ENCODE measurements around the gene GLB1L2.

GLB1L2 gene

DNA sequence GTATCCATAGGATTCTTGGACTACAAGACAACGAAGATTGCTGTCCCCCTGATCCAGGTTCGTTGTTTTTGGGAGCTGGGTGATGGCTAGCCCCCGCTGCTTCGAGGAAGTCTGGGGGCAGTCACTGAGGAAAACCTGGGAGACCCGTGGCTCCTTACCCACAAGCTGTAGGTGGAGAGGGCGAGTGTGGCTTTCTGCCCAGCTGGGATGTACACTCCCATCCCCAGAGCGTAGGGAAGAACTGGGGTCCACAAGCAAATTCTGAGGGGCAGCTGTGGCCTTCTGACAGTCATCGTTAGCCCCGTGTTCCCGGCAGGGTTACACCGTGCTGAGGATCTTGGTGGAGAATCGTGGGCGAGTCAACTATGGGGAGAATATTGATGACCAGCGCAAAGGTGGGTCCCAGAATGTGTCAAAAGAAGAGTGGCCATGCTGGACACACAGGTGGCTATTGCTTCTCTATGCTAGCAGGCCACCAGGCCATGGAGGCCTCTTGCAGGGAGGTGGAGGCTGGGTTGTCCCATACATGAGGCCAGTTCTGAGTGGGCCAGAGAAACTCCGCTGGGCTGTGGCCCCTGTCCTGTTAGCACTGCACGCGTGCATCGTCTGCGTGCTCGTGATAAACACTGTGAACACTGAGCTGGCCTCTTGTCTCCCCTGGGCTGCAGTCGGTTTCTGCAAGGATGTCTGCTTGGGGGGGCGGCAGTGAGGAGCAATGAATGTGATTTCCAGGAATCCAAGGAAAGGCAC is 39.8 kb downstream of the GLB1L2 start:
- TF ChIP-seq FOXP2 (optimal IDR thresholded peaks at IDR 0.05; ENCODE audit: control extremely low read depth, extremely low read length, insufficient read depth) (no peak), EZH2 (IDR thresholded peaks at IDR 0.05) (no peak), POLR2AphosphoS5 (IDR thresholded peaks at IDR 0.05; ENCODE audit: borderline replicate concordance, low read depth, low read length) (no peak)
- Histone ChIP-seq H3K27ac (no peak overlapping the region), H3K36me3 (ENCODE audit: insufficient read depth, low read length) (peaks cover 3% of the 10 kb centered on the region; the same call in 1 of the 2 replicates), H3K4me3 (no peak overlapping the region), H3K9me3 (ENCODE audit: low read depth, low read length) (no peaks in the 10 kb centered on the region), H3K9ac (ENCODE audit: insufficient read length) (no peak overlapping the region)
- no peak for DNase-seq (ENCODE audit: low read depth, low spot score)

GRCh38 chr11:134372536-134372935 is 40.7 kb downstream of the GLB1L2 start:
- no peak overlapping the region for H3K9ac ChIP-seq (ENCODE audit: insufficient read length)
- H3K9me3 ChIP-seq (ENCODE audit: low read depth, low read length): no peaks in the 10 kb centered on the region
- TF ChIP-seq POLR2AphosphoS5 (IDR thresholded peaks at IDR 0.05; ENCODE audit: borderline replicate concordance, low read depth, low read length): no peak
- no peak for TF ChIP-seq EZH2 (IDR thresholded peaks at IDR 0.05)
- TF ChIP-seq FOXP2 (optimal IDR thresholded peaks at IDR 0.05; ENCODE audit: control extremely low read depth, extremely low read length, insufficient read depth): no peak
- H3K36me3 ChIP-seq (ENCODE audit: insufficient read depth, low read length): peaks cover 3% of the 10 kb centered on the region; the same call in 1 of the 2 replicates
- no peak for DNase-seq (ENCODE audit: low read depth, low spot score)
- no peak overlapping the region for H3K27ac ChIP-seq
- no peak overlapping the region for H3K4me3 ChIP-seq

GRCh38 chr11:134372961-134373360 is 41.2 kb downstream of the GLB1L2 start:
- H3K36me3 ChIP-seq (ENCODE audit: insufficient read depth, low read length): peaks cover 3% of the 10 kb centered on the region; the same call in 1 of the 2 replicates
- no peaks in the 10 kb centered on the region for H3K9me3 ChIP-seq (ENCODE audit: low read depth, low read length)
- no peak overlapping the region for H3K27ac ChIP-seq
- no peak overlapping the region for H3K9ac ChIP-seq (ENCODE audit: insufficient read length)
- DNase-seq (ENCODE audit: low read depth, low spot score): no peak
- no peak overlapping the region for H3K4me3 ChIP-seq
- no peak for TF ChIP-seq POLR2AphosphoS5 (IDR thresholded peaks at IDR 0.05; ENCODE audit: borderline replicate concordance, low read depth, low read length)
- TF ChIP-seq FOXP2 (optimal IDR thresholded peaks at IDR 0.05; ENCODE audit: control extremely low read depth, extremely low read length, insufficient read depth): no peak
- no peak for TF ChIP-seq EZH2 (IDR thresholded peaks at IDR 0.05)

DNA sequence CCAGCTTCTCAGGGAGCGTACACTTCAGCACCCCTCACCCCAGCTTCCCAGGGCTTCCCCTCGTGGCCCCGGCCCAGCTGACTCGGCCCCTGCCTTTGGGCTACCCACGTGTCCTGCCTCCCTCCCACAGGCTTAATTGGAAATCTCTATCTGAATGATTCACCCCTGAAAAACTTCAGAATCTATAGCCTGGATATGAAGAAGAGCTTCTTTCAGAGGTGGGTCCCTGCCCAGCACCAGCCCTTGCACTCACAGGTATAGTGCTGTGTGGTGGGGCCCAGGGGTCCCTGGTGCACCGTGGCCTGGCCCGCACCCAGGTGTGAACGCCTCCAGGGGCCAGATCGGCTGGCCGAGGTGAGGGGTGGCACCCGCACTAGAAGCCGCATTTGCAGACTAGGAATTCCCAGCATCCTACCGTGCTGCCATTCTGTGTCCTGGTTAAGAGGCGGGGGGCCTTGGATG is 41.8 kb downstream of the GLB1L2 start:
- Histone ChIP-seq H3K4me3 (no peak overlapping the region), H3K27ac (no peak overlapping the region), H3K9ac (ENCODE audit: insufficient read length) (no peak overlapping the region), H3K9me3 (ENCODE audit: low read depth, low read length) (no peaks in the 10 kb centered on the region), H3K36me3 (ENCODE audit: insufficient read depth, low read length) (peaks cover 3% of the 10 kb centered on the region; the same call in 1 of the 2 replicates)
- TF ChIP-seq POLR2AphosphoS5 (IDR thresholded peaks at IDR 0.05; ENCODE audit: borderline replicate concordance, low read depth, low read length) (no peak), FOXP2 (optimal IDR thresholded peaks at IDR 0.05; ENCODE audit: control extremely low read depth, extremely low read length, insufficient read depth) (no peak), EZH2 (IDR thresholded peaks at IDR 0.05) (no peak)
- no peak for DNase-seq (ENCODE audit: low read depth, low spot score)

DNA sequence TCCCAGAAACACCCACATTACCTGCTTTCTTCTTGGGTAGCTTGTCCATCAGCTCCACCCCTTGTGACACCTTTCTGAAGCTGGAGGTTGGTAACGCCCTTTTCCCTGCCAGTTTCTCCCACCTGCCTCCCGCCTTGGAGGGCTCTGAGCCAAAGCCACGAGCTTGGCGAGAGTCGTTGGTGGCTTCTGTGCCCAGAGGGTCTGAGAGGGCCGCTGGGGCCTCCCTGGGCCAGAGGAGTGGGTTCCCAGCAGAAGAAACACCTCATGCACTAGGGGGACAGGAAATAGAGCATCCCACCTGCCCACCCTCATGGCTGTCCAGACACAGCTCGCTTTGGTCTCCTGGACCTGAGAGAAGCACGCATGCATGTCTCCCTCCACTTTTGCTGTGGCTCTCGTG is 42.4 kb downstream of the GLB1L2 start:
- Histone ChIP-seq H3K9ac (ENCODE audit: insufficient read length) (no peak overlapping the region), H3K27ac (no peak overlapping the region), H3K36me3 (ENCODE audit: insufficient read depth, low read length) (peaks cover 3% of the 10 kb centered on the region; the same call in 1 of the 2 replicates), H3K4me3 (no peak overlapping the region), H3K9me3 (ENCODE audit: low read depth, low read length) (no peaks in the 10 kb centered on the region)
- no peak for TF ChIP-seq POLR2AphosphoS5 (IDR thresholded peaks at IDR 0.05; ENCODE audit: borderline replicate concordance, low read depth, low read length)
- TF ChIP-seq EZH2 (IDR thresholded peaks at IDR 0.05): no peak
- no peak for TF ChIP-seq FOXP2 (optimal IDR thresholded peaks at IDR 0.05; ENCODE audit: control extremely low read depth, extremely low read length, insufficient read depth)
- no peak for DNase-seq (ENCODE audit: low read depth, low spot score)

DNA sequence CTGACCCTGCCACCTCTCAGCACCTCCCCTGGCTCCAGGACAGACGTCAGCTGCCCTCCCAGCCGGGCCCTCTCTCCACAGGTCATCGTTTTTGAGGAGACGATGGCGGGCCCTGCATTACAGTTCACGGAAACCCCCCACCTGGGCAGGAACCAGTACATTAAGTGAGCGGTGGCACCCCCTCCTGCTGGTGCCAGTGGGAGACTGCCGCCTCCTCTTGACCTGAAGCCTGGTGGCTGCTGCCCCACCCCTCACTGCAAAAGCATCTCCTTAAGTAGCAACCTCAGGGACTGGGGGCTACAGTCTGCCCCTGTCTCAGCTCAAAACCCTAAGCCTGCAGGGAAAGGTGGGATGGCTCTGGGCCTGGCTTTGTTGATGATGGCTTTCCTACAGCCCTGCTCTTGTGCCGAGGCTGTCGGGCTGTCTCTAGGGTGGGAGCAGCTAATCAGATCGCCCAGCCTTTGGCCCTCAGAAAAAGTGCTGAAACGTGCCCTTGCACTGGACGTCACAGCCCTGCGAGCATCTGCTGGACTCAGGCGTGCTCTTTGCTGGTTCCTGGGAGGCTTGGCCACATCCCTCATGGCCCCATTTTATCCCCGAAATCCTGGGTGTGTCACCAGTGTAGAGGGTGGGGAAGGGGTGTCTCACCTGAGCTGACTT is 43.2 kb downstream of the GLB1L2 start:
- peaks cover 3% of the 10 kb centered on the region; the same call in 1 of the 2 replicates for H3K36me3 ChIP-seq (ENCODE audit: insufficient read depth, low read length)
- H3K4me3 ChIP-seq: no peak overlapping the region
- no peak overlapping the region for H3K9ac ChIP-seq (ENCODE audit: insufficient read length)
- H3K9me3 ChIP-seq (ENCODE audit: low read depth, low read length): no peaks in the 10 kb centered on the region
- TF ChIP-seq EZH2 (IDR thresholded peaks at IDR 0.05): no peak
- no peak for TF ChIP-seq POLR2AphosphoS5 (IDR thresholded peaks at IDR 0.05; ENCODE audit: borderline replicate concordance, low read depth, low read length)
- no peak for TF ChIP-seq FOXP2 (optimal IDR thresholded peaks at IDR 0.05; ENCODE audit: control extremely low read depth, extremely low read length, insufficient read depth)
- DNase-seq (ENCODE audit: low read depth, low spot score): no peak
- H3K27ac ChIP-seq: no peak overlapping the region

DNA sequence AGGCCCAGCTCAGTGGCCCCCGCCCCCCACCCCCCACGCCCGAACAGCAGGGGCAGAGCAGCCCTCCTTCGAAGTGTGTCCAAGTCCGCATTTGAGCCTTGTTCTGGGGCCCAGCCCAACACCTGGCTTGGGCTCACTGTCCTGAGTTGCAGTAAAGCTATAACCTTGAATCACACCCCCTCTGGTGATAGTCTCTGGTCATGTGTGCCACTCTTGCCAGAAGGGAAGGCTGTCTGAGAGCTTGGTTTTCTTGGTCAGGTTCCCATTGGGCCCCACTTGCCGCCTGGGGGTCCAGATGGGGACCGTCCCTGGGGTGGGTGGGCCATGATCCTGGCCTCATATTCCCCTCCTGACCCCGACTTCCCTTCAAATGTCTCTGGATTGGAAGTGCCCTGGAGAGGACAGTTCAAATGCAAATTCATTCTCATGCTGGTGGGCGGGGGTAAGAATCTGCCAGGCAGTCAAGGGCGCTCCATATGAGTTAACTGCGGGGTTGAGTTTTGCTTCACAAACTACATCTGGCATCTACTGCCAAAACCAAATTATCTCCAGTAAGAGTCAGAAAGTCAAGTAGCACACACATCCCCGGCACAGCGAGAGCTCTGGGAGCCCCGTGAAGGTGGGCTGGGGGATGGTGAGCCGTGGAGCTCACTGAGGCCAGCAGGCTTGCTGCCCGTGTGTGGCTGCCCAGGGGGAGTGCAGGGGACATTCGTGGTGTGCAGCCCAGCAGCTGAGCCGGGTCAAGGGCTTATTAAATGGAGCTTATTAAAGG is 44.5 kb downstream of the GLB1L2 start:
- Histone ChIP-seq H3K9ac (ENCODE audit: insufficient read length) (no peak overlapping the region), H3K9me3 (ENCODE audit: low read depth, low read length) (no peaks in the 10 kb centered on the region), H3K4me3 (no peak overlapping the region), H3K36me3 (ENCODE audit: insufficient read depth, low read length) (peaks cover 2% of the 10 kb centered on the region; the same call in 1 of the 2 replicates), H3K27ac (no peak overlapping the region)
- DNase-seq (ENCODE audit: low read depth, low spot score): no peak
- TF ChIP-seq FOXP2 (optimal IDR thresholded peaks at IDR 0.05; ENCODE audit: control extremely low read depth, extremely low read length, insufficient read depth) (no peak), EZH2 (IDR thresholded peaks at IDR 0.05) (no peak), POLR2AphosphoS5 (IDR thresholded peaks at IDR 0.05; ENCODE audit: borderline replicate concordance, low read depth, low read length) (no peak)

GRCh38 chr11:134377876-134378275 is 46.1 kb downstream of the GLB1L2 start:
- no peaks in the 10 kb centered on the region for H3K9me3 ChIP-seq (ENCODE audit: low read depth, low read length)
- no peak for DNase-seq (ENCODE audit: low read depth, low spot score)
- H3K9ac ChIP-seq (ENCODE audit: insufficient read length): no peak overlapping the region
- TF ChIP-seq FOXP2 (optimal IDR thresholded peaks at IDR 0.05; ENCODE audit: control extremely low read depth, extremely low read length, insufficient read depth): no peak
- TF ChIP-seq POLR2AphosphoS5 (IDR thresholded peaks at IDR 0.05; ENCODE audit: borderline replicate concordance, low read depth, low read length): no peak
- no peak for TF ChIP-seq EZH2 (IDR thresholded peaks at IDR 0.05)
- H3K36me3 ChIP-seq (ENCODE audit: insufficient read depth, low read length): no peaks in the 10 kb centered on the region
- no peak overlapping the region for H3K4me3 ChIP-seq
- no peak overlapping the region for H3K27ac ChIP-seq

All from SK-N-MC (cell line).